Right lung (tissue), 5 donors: Measurements from ENCODE around the gene FGD6. TPM values are rescaled to one million over a fixed set of nuclear protein-coding genes. Genes with fewer than 3 reads are reported as not detected.
"Not testable (repeated sequence)": the region's sequence is repeated elsewhere in the genome, so short reads cannot be mapped to it uniquely, and the experiment has no call there.

Experiments used
- DNase-seq, 2 donors: peaks; one replicate each; pipeline ENCODE4 v3.0.0-alpha.2; 2013
- polyA plus RNA-seq, 5 donors: library from polyadenylated mRNA; unstranded; fragments of 120-200 nt; gene quantifications; one replicate each; pipeline versions ENCODE4 v1.2.1 to v1.2.3, GENCODE V29; 2013; ENCODE audit warnings: inconsistent platforms in 1 of 5, low replicate concordance in 1 of 5; ENCODE audit not compliant: insufficient read length in 5 of 5, insufficient read depth in 1 of 5

FGD6 gene
- polyA plus RNA-seq, 5 donors: 9.5 to 19.9 (median 15.7) TPM

GRCh38 chr12:95129115-95129514, 88.2 kb downstream of the FGD6 start:
- no peak for DNase-seq

- no peak for DNase-seq
Measured at GRCh38 chr12:95126736-95127135, 90.5 kb downstream of the FGD6 start.

DNA sequence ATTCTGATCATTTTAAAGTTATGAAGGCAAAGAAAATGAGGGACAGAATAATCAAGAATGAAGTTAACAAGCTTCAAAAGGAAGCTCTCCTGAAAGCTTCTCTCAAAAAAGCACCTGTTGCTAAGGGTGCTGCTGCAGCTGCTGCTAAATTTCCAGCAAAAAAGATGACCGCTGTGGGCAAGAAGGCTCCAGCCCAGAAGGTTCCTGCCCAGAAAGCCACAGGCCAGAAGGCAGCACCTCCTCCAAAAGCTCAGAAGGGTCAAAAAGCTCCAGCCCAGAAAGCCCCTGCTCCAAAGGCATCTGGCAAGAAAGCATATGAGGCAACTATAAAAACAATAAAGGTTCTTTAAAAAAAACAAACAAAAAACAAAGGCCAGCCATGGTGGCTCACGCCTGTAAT, 91.2 kb downstream of the FGD6 start:
- no peak for DNase-seq

DNA sequence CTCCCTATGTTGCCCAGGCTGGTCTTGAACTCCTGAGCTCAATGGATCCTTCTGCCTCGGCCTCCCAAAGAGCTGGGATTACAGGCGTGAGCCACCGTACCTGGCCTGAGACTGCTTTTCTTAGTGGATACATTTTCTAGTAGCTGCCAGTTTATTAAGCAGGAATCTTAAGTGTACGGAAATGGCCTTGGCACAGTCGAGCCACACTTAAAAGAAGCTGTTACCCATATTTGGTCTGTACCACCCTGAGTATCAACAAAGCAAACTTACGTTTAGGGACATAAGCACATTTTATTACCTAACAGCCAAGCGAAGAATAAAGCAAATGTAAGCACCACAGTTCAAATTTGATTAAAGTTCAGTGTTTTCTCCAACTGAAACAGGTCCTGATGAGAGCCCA, 93.2 kb downstream of the FGD6 start:
- DNase-seq: no peak

GRCh38 chr12:95118788-95119179, 98.5 kb downstream of the FGD6 start:
- no peak for DNase-seq

GRCh38 chr12:95118138-95118787, 99.0 kb downstream of the FGD6 start:
- DNase-seq: no peak

GRCh38 chr12:95117178-95117599, 100.1 kb downstream of the FGD6 start:
- peak; percentile 58 to 74 for DNase-seq

DNA sequence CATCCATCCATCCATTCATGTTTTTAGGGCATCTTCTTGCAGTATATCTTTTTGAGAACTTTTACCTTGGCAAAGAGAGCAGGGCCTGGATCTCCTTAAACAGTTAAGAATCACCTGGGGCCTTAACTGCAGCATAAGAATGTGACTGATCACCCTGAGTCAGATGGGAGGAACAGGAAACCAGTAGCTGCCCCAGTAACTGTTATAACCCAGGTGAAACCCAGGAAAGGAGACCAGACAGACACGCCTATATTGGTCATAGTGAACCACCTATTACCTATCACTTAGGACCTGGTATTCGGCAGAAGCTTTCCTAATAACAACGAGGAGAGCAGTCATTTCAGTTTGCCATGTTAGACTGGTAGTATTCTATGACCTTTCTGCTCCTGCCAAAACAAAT, 100.5 kb downstream of the FGD6 start:
- no peak for DNase-seq

GRCh38 chr12:95116341-95116740, 100.9 kb downstream of the FGD6 start:
- DNase-seq: no peak

- no peak for DNase-seq
Measured at GRCh38 chr12:95115641-95116040, 101.6 kb downstream of the FGD6 start.

- no peak for DNase-seq
Measured at GRCh38 chr12:95114766-95115405, 102.4 kb downstream of the FGD6 start.

DNA sequence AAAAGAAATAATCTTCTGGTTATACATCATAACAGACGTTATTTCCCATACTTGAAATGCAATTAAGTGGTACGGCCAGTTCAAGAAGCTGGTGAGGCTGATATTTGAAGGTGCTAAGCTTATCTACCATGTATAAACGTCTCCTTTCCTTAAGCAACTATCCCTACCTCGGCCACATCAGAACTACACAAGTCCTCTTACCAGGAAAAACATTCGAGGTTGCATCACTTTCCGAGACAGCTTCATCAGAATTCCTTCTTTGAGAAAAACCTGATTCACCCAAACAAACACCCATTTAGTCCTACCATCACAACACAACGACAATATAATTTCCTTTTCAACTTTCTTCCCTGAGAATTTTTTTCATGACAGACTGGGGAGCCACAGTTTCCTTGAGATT, 109.9 kb downstream of the FGD6 start:
- no peak for DNase-seq

GRCh38 chr12:95105540-95105939, 111.7 kb downstream of the FGD6 start:
- no peak for DNase-seq

DNA sequence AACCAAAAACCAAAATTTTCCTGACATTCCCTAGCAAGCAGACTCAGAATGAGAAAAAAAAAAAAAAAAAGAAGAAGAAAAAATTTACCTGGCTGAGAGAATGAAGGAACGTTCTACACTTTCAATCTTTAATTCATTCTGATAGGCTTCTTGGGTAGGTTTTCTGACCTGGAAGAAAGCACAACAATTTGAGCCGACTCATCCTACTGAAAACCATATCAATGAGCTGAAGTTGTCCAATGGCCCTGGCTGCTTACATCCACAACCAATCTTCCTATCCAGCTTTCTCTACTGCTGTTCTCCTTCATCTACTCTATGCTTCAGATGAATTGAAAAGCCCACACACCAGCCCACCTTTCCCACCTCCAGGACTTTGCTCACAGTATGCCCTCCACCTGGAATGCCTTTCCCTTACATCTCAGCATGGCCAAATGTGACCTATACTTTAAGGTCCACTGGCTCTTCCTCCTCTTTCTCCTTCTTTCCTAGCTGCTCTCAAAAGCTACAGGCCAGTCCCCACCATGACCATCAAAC, 112.3 kb downstream of the FGD6 start:
- DNase-seq: no peak

GRCh38 chr12:95102916-95103671, 114.2 kb downstream of the FGD6 start:
- DNase-seq: no peak

- DNase-seq: not testable (repeated sequence)
Measured at GRCh38 chr12:95101957-95102356, 115.3 kb downstream of the FGD6 start.

DNA sequence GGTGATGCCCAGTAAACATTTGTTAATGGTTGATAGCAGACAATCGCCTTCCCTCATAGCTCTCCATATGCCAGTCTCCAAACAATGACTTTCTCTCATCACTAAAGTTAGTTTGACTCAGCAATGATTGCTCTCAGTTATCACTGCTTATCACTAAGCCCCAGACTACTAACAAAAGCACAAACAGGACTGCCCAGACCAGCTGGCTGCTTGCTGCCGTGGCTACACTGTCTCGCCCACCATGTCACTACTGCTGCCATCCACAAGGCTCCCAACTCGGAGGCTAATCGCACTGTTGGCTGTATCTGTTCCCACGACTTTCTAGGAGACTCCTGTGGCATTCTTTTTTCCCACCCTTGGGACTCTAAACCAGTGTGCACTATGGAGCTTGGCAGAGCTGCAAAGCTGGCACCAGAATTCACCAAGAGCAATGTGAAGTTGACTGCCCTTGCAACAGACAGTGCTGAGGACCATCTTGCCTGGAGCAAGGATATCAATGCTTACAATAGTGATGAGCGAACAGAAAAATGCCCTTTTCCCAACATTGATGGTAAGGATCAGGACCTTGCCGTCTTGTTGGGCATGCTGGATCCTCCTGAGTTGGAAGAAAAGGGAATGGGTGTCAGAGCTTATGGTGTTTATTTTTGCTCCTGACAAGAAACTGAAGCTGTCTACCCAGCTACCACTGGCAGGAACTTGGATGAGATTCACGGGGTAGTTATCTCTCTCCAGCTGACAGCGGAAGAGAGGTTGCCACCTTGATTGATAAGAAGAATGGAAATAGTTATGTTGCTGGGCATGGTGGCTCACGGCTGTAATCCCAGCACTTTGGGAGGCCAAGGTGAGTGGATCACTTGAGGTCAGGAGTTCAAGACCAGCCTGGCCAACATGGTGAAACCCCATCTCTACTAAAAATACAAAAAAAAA, 116.7 kb downstream of the FGD6 start:
- no peak for DNase-seq

DNA sequence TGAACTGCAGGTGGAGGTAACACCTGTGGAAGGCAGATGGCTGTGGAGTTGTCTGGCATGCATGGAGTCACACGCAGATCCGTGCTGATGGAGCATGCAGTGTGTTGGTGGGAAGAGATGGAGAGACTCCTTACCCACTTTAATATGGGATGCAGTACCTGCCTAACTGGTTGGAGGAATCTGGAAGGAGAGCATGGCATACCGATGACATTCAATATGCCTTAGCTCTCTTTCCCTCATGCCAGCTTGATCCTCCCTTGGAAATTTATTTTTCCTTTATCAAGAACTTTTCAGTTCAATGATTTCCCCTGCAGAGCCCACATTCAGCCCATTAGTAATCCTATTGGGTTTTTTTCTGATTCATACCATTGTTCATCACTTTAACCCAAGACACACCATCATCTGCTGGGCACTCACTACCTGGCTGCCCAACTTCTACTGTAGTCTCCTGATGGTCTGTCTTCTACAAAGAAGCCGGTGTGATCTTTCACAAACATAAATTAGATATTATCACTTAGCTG, 117.9 kb downstream of the FGD6 start:
- DNase-seq: no peak

GRCh38 chr12:95096852-95097251, 120.4 kb downstream of the FGD6 start:
- no peak for DNase-seq

GRCh38 chr12:95096378-95096777, 120.9 kb downstream of the FGD6 start:
- no peak for DNase-seq

GRCh38 chr12:95095866-95096265, 121.4 kb downstream of the FGD6 start:
- not testable (repeated sequence) for DNase-seq
